Natural killer cell (primary cell): Measurements from ENCODE around the gene DOK6. TPM values are rescaled to one million over a fixed set of nuclear protein-coding genes. Genes with fewer than 3 reads are reported as not detected.

Source experiments
- ATAC-seq, 3 donors: fragments of 150-1000 bp in 2 of 3; fragments of 200-7000 bp in 1 of 3; cut with Tn5 transposase; 1 replicate in 1 of 3; 2 replicates in 2 of 3; pipeline ENCODE4 v1.10.0; 2021; ENCODE audit warnings: mild to moderate bottlenecking in 2 of 3, moderate library complexity in 2 of 3
- DNase-seq, 2 donors: peaks; one replicate each; pipeline versions ENCODE4 v3.0.0 to v3.0.0-alpha.2; 2013 to 2021; ENCODE audit warnings: mixed read lengths in 1 of 2
- H3K27ac ChIP-seq: one replicate; pipeline ENCODE4 v1.5.1; 2013; ENCODE audit warnings: mild to moderate bottlenecking, low read length
- H3K27me3 ChIP-seq: one replicate; pipeline ENCODE4 v1.6.1; 2013; ENCODE audit warnings: low read length; ENCODE audit not compliant: control insufficient read depth, insufficient read depth
- H3K36me3 ChIP-seq: one replicate; pipeline ENCODE4 v1.6.1; 2013; ENCODE audit warnings: low read length; ENCODE audit not compliant: control insufficient read depth, insufficient read depth
- H3K4me1 ChIP-seq: one replicate; pipeline ENCODE4 v1.6.1; 2013; ENCODE audit warnings: low read length; ENCODE audit not compliant: control insufficient read depth, insufficient read depth
- H3K4me3 ChIP-seq: one replicate; pipeline ENCODE4 v1.5.1; 2013; ENCODE audit warnings: low read length
- H3K9me3 ChIP-seq: one replicate; pipeline ENCODE4 v1.6.1; 2013; ENCODE audit warnings: low read length; ENCODE audit not compliant: control insufficient read depth, insufficient read depth
- H3K27ac Mint-ChIP-seq, 2 donors: one replicate each; pipeline ENCODE4 v1.8.0; 2022; ENCODE audit warnings: mild to moderate bottlenecking in 2 of 2, mixed read lengths in 2 of 2, moderate library complexity in 1 of 2
- H3K27me3 Mint-ChIP-seq, 2 donors: one replicate each; pipeline ENCODE4 v1.8.0; 2022; ENCODE audit warnings: low read depth in 2 of 2, mixed read lengths in 2 of 2
- H3K36me3 Mint-ChIP-seq: one replicate; pipeline ENCODE4 v1.8.0; 2022; ENCODE audit warnings: mixed read lengths
- H3K4me1 Mint-ChIP-seq, 2 donors: one replicate each; pipeline ENCODE4 v1.8.0; 2022; ENCODE audit warnings: mixed read lengths in 2 of 2
- H3K4me3 Mint-ChIP-seq: one replicate; pipeline ENCODE4 v1.8.0; 2022; ENCODE audit warnings: mild to moderate bottlenecking, moderate library complexity, mixed read lengths
- H3K9me3 Mint-ChIP-seq, 2 donors: one replicate each; pipeline ENCODE4 v1.8.0; 2022; ENCODE audit warnings: mixed read lengths in 2 of 2
- WGBS: methylation state at CpG from one replicate; pipeline ENCODE4 v1.1.7; 2013; ENCODE audit warnings: missing lambda C conversion rate; ENCODE audit not compliant: insufficient coverage; 5-methylcytosine and 5-hydroxymethylcytosine counted together
- intact Hi-C: fragments of 100-400 bp; cut with micrococcal nuclease; formaldehyde crosslinking; loops from one replicate; pipeline ENCODE4 v1.14.2; 2022
- total RNA-seq, 4 donors: library from RNA; stranded (reverse); fragments of 120-200 nt in 1 of 4; gene quantifications; one replicate each; pipeline versions ENCODE4 v1.2.3 to v1.2.4, GENCODE V29; 2013 to 2022
- TF ChIP-seq, protein P1 (sequence below): fragments of 200-600 bp; IDR thresholded peaks from one replicate; pipeline ENCODE4 v1.8.0; 2022; ENCODE audit warnings: antibody characterized with exemption

The DOK6 gene
- total RNA-seq, 3 donors from 2014 or later (not counting 1 experiment from before 2014, with no cell fraction given), result 0.02 TPM; not detected in 2

GRCh38 chr18:69612242-69612641, 211.6 kb downstream of the DOK6 start:
- H3K9me3 Mint-ChIP-seq, result no peaks in the 10 kb centered on the region
- no peaks in the 10 kb centered on the region for H3K4me1 Mint-ChIP-seq
- Histone ChIP-seq H3K36me3 (no peaks in the 10 kb centered on the region), H3K27ac (no peak overlapping the region), H3K27me3 (no peaks in the 10 kb centered on the region), H3K4me3 (no peak overlapping the region), H3K9me3 (no peaks in the 10 kb centered on the region), H3K4me1 (no peaks in the 10 kb centered on the region)
- H3K36me3 Mint-ChIP-seq, result no peaks in the 10 kb centered on the region
- no peak for DNase-seq
- WGBS, result 88% methylated on average over 14 of the region's 15 CpGs
- H3K4me3 Mint-ChIP-seq, result no peak overlapping the region
- ATAC-seq, result no peak
- intact Hi-C loops, result no loop called here
- TF ChIP-seq, protein P1, sequence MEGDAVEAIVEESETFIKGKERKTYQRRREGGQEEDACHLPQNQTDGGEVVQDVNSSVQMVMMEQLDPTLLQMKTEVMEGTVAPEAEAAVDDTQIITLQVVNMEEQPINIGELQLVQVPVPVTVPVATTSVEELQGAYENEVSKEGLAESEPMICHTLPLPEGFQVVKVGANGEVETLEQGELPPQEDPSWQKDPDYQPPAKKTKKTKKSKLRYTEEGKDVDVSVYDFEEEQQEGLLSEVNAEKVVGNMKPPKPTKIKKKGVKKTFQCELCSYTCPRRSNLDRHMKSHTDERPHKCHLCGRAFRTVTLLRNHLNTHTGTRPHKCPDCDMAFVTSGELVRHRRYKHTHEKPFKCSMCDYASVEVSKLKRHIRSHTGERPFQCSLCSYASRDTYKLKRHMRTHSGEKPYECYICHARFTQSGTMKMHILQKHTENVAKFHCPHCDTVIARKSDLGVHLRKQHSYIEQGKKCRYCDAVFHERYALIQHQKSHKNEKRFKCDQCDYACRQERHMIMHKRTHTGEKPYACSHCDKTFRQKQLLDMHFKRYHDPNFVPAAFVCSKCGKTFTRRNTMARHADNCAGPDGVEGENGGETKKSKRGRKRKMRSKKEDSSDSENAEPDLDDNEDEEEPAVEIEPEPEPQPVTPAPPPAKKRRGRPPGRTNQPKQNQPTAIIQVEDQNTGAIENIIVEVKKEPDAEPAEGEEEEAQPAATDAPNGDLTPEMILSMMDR, result no peak
- peaks cover 8 to 11% of the 10 kb centered on the region in 2 donors for H3K27me3 Mint-ChIP-seq
- H3K27ac Mint-ChIP-seq, result no peak overlapping the region

DNA sequence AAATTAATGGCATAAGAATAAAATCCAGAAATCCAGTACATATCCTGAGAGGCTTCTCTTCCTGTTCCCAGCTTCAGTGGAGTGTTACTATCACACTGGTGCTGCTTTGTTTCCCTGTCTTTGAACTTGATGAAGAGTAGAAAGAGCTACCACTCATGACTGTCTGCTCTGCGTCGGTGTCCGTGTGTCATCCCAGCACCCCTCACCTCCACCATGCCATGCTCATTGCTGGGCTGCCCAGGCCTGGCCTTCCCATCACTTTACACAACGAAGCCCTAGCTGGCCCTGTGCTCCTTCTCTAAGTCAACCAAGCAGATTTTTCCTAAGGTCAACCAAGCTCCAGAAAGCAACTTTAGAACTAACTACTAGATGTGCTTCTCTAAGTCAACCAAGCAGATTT, 215.4 kb downstream of the DOK6 start:
- Mint-ChIP-seq H3K27me3 (peaks cover 18 to 20% of the 10 kb centered on the region in 2 donors), H3K9me3 (no peaks in the 10 kb centered on the region), H3K36me3 (no peaks in the 10 kb centered on the region), H3K27ac (no peak overlapping the region), H3K4me3 (no peak overlapping the region), H3K4me1 (no peaks in the 10 kb centered on the region)
- DNase-seq (no peak), ATAC-seq (no peak)
- H3K9me3 ChIP-seq, result no peaks in the 10 kb centered on the region
- H3K4me3 ChIP-seq, result no peak overlapping the region
- TF ChIP-seq, protein P1, result no peak
- WGBS, result 92% methylated on average over 4 of the region's 4 CpGs
- no peak overlapping the region for H3K27ac ChIP-seq
- intact Hi-C loops, result no loop called here
- no peaks in the 10 kb centered on the region for H3K36me3 ChIP-seq
- no peaks in the 10 kb centered on the region for H3K4me1 ChIP-seq
- no peaks in the 10 kb centered on the region for H3K27me3 ChIP-seq

- no peak for ATAC-seq
- no peaks in the 10 kb centered on the region for H3K9me3 Mint-ChIP-seq
These were observed 216.7 kb downstream of the DOK6 start for GRCh38 chr18:69617408-69617807.

GRCh38 chr18:69617888-69618287, 217.2 kb downstream of the DOK6 start:
- Mint-ChIP-seq H3K36me3 (no peaks in the 10 kb centered on the region), H3K4me3 (no peak overlapping the region), H3K27ac (no peak overlapping the region), H3K27me3 (peaks cover 18 to 20% of the 10 kb centered on the region in 2 donors), H3K4me1 (no peaks in the 10 kb centered on the region), H3K9me3 (no peaks in the 10 kb centered on the region)
- TF ChIP-seq, protein P1, result no peak
- intact Hi-C loops, result no loop called here
- DNase-seq (no peak), ATAC-seq (no peak)
- no peak overlapping the region for H3K4me3 ChIP-seq
- WGBS, result 84% methylated on average over 4 of the region's 4 CpGs
- H3K4me1 ChIP-seq, result no peaks in the 10 kb centered on the region
- H3K27ac ChIP-seq, result no peak overlapping the region
- no peaks in the 10 kb centered on the region for H3K9me3 ChIP-seq
- H3K27me3 ChIP-seq, result no peaks in the 10 kb centered on the region
- no peaks in the 10 kb centered on the region for H3K36me3 ChIP-seq

More at GRCh38 chr18:69617408-69617807, 216.7 kb downstream of the DOK6 start:
- 91% methylated on average over 4 of the region's 4 CpGs for WGBS
- TF ChIP-seq, protein P1, result no peak
- Histone ChIP-seq H3K36me3 (no peaks in the 10 kb centered on the region), H3K27me3 (no peaks in the 10 kb centered on the region), H3K27ac (no peak overlapping the region), H3K4me3 (no peak overlapping the region), H3K9me3 (no peaks in the 10 kb centered on the region), H3K4me1 (no peaks in the 10 kb centered on the region)
- peaks cover 18 to 20% of the 10 kb centered on the region in 2 donors for H3K27me3 Mint-ChIP-seq
- H3K27ac Mint-ChIP-seq, result no peak overlapping the region
- H3K4me1 Mint-ChIP-seq, result no peaks in the 10 kb centered on the region
- no peak overlapping the region for H3K4me3 Mint-ChIP-seq
- no peaks in the 10 kb centered on the region for H3K36me3 Mint-ChIP-seq
- DNase-seq, result no peak
- intact Hi-C loops, result no loop called here
